ENCODE measurements around the gene TOMT.

- no peak for TF ChIP-seq EZH2 (IDR thresholded peaks at IDR 0.05; ENCODE audit: insufficient read depth, low read length)
- TF ChIP-seq, protein P1, sequence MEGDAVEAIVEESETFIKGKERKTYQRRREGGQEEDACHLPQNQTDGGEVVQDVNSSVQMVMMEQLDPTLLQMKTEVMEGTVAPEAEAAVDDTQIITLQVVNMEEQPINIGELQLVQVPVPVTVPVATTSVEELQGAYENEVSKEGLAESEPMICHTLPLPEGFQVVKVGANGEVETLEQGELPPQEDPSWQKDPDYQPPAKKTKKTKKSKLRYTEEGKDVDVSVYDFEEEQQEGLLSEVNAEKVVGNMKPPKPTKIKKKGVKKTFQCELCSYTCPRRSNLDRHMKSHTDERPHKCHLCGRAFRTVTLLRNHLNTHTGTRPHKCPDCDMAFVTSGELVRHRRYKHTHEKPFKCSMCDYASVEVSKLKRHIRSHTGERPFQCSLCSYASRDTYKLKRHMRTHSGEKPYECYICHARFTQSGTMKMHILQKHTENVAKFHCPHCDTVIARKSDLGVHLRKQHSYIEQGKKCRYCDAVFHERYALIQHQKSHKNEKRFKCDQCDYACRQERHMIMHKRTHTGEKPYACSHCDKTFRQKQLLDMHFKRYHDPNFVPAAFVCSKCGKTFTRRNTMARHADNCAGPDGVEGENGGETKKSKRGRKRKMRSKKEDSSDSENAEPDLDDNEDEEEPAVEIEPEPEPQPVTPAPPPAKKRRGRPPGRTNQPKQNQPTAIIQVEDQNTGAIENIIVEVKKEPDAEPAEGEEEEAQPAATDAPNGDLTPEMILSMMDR (IDR thresholded peaks at IDR 0.05; ENCODE audit: insufficient read depth, low read depth, low read length), result no peak
Measured at GRCh38 chr11:72136684-72137262, 31.0 kb downstream of the TOMT start.

Data from astrocyte (in vitro differentiated cells and primary cell).